HEK293 (cell line): Measurements from ENCODE around the gene PLEKHA6.

Experiments
- ZNF10 ChIP-seq: fragments of 450-650 bp; formaldehyde crosslinking; IDR thresholded peaks from 2 replicates; pipeline ENCODE4 v1.5.1; 2017; ENCODE audit warnings: missing biosample characterization, missing genetic modification characterization
- ZNF777 ChIP-seq: fragments of 450-650 bp; formaldehyde crosslinking; IDR thresholded peaks from 2 replicates; pipeline ENCODE4 v1.5.1; 2017; ENCODE audit warnings: missing biosample characterization, missing genetic modification characterization, borderline replicate concordance
- ZNF792 ChIP-seq: fragments of 450-650 bp; formaldehyde crosslinking; IDR thresholded peaks from 2 replicates; pipeline ENCODE4 v1.5.1; 2016; ENCODE audit warnings: missing biosample characterization, missing genetic modification characterization
- TF ChIP-seq, protein P1 (sequence below): fragments of 450-650 bp; formaldehyde crosslinking; IDR thresholded peaks from 2 replicates; pipeline ENCODE4 v1.5.1; 2016; ENCODE audit warnings: missing biosample characterization, missing genetic modification characterization
- TF ChIP-seq, protein P2 (sequence below): fragments of 450-650 bp; formaldehyde crosslinking; IDR thresholded peaks from 2 replicates; pipeline ENCODE4 v1.5.1; 2016; ENCODE audit warnings: missing biosample characterization, missing genetic modification characterization
- TF ChIP-seq, protein P3 (sequence below): fragments of 450-650 bp; formaldehyde crosslinking; optimal IDR thresholded peaks from 2 replicates; pipeline ENCODE3; 2016; ENCODE audit warnings: missing biosample characterization, mild to moderate bottlenecking, missing genetic modification characterization
- TF ChIP-seq, protein P4 (sequence below): fragments of 450-650 bp; IDR thresholded peaks from 2 replicates; pipeline ENCODE4 v1.5.1; 2018; ENCODE audit warnings: missing biosample characterization, missing genetic modification characterization

DNA sequence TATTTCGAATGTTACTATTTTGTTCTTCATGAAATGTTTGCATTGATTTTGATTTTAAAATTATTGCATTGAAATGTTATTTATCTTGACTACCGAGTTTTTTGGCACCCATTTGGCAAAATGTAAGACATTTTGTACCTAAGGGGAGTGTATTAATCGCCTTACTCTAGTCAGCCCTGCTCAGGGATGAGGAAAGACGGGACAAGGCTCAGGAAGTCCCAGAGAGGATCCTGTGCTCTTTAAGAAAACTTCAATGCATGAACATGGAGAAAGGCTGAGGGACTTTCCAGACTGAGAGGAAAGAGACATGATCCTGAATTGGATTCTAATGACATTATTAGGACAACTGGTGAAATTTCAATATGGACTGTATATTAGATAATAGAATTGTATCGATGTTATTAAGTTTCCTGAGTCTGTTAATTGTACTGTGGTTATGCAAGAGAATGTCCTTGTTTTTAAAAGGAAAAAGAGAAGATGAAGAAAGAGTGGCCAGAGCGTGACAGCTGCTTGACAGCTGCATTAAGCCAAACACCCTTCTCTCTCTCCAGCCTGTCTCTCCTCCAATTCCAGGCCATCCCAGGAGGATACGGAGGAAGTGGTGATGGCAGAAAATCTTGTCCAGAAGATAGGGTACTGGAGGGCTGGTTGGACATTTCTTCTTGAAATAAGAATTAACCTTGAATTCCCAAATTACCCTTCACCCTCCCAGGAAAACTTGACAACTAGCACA, 66.0 kb downstream of the PLEKHA6 start:
- TF ChIP-seq, protein P1, sequence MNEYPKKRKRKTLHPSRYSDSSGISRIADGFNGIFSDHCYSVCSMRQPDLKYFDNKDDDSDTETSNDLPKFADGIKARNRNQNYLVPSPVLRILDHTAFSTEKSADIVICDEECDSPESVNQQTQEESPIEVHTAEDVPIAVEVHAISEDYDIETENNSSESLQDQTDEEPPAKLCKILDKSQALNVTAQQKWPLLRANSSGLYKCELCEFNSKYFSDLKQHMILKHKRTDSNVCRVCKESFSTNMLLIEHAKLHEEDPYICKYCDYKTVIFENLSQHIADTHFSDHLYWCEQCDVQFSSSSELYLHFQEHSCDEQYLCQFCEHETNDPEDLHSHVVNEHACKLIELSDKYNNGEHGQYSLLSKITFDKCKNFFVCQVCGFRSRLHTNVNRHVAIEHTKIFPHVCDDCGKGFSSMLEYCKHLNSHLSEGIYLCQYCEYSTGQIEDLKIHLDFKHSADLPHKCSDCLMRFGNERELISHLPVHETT (tag by site-specific recombination) = no peak
- TF ChIP-seq, protein P2, sequence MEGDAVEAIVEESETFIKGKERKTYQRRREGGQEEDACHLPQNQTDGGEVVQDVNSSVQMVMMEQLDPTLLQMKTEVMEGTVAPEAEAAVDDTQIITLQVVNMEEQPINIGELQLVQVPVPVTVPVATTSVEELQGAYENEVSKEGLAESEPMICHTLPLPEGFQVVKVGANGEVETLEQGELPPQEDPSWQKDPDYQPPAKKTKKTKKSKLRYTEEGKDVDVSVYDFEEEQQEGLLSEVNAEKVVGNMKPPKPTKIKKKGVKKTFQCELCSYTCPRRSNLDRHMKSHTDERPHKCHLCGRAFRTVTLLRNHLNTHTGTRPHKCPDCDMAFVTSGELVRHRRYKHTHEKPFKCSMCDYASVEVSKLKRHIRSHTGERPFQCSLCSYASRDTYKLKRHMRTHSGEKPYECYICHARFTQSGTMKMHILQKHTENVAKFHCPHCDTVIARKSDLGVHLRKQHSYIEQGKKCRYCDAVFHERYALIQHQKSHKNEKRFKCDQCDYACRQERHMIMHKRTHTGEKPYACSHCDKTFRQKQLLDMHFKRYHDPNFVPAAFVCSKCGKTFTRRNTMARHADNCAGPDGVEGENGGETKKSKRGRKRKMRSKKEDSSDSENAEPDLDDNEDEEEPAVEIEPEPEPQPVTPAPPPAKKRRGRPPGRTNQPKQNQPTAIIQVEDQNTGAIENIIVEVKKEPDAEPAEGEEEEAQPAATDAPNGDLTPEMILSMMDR = no peak
- TF ChIP-seq ZNF792 = no peak
- TF ChIP-seq ZNF10 (tag by site-specific recombination) = no peak
- TF ChIP-seq, protein P3, sequence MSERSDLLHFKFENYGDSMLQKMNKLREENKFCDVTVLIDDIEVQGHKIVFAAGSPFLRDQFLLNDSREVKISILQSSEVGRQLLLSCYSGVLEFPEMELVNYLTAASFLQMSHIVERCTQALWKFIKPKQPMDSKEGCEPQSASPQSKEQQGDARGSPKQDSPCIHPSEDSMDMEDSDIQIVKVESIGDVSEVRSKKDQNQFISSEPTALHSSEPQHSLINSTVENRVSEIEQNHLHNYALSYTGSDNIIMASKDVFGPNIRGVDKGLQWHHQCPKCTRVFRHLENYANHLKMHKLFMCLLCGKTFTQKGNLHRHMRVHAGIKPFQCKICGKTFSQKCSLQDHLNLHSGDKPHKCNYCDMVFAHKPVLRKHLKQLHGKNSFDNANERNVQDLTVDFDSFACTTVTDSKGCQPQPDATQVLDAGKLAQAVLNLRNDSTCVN (tag by site-specific recombination) = no peak
- no peak for TF ChIP-seq ZNF777
- TF ChIP-seq, protein P4, sequence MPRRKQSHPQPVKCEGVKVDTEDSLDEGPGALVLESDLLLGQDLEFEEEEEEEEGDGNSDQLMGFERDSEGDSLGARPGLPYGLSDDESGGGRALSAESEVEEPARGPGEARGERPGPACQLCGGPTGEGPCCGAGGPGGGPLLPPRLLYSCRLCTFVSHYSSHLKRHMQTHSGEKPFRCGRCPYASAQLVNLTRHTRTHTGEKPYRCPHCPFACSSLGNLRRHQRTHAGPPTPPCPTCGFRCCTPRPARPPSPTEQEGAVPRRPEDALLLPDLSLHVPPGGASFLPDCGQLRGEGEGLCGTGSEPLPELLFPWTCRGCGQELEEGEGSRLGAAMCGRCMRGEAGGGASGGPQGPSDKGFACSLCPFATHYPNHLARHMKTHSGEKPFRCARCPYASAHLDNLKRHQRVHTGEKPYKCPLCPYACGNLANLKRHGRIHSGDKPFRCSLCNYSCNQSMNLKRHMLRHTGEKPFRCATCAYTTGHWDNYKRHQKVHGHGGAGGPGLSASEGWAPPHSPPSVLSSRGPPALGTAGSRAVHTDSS (tag by site-specific recombination) = no peak
